Transverse colon (tissue), 4 donors: ENCODE data around the gene PLXDC2.

Experiments used
- POLR2A ChIP-seq: fragments of 450-650 bp; IDR thresholded peaks from one replicate; pipeline ENCODE4 v1.6.1; 2016; ENCODE audit warnings: antibody characterized with exemption, mild to moderate bottlenecking, moderate library complexity
- POLR2AphosphoS5 ChIP-seq, 3 donors: sonication (generic); formaldehyde crosslinking; IDR thresholded peaks; one replicate each; pipeline ENCODE4 v1.6.1; 2016; ENCODE audit warnings: antibody characterized with exemption in 3 of 3
- TF ChIP-seq, protein P1 (sequence below), 5 experiments: fragments of 200-600 bp in 3 of 5; fragments of 450-650 bp in 2 of 5; sonication (generic) in 3 of 5; IDR thresholded peaks; 1 replicate in 2 of 5; 2 replicates in 3 of 5; pipeline ENCODE4 v1.5.1; 2016 to 2017; ENCODE audit warnings: antibody characterized with exemption in 5 of 5, inconsistent platforms in 3 of 5, mild to moderate bottlenecking in 2 of 5, moderate library complexity in 1 of 5

DNA sequence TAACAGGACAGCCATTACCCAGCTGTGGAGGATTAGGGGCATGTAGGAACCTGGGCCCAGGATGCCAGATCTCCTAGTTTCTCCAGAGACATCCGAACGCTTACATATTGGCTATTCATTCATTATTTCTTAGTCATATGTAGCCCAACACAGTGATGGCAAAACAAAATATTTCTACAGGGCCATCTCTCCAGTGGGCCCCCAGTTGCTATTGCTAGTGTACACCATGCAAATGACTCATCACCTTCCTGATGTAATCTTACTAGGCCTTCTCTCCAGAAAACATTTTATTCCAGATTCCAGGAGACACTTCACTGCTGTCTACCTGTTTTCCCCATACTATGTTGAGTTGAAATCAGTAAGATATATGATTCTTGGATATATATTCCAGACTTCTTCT lies 201.7 kb downstream of the PLXDC2 start:
- TF ChIP-seq, protein P1, sequence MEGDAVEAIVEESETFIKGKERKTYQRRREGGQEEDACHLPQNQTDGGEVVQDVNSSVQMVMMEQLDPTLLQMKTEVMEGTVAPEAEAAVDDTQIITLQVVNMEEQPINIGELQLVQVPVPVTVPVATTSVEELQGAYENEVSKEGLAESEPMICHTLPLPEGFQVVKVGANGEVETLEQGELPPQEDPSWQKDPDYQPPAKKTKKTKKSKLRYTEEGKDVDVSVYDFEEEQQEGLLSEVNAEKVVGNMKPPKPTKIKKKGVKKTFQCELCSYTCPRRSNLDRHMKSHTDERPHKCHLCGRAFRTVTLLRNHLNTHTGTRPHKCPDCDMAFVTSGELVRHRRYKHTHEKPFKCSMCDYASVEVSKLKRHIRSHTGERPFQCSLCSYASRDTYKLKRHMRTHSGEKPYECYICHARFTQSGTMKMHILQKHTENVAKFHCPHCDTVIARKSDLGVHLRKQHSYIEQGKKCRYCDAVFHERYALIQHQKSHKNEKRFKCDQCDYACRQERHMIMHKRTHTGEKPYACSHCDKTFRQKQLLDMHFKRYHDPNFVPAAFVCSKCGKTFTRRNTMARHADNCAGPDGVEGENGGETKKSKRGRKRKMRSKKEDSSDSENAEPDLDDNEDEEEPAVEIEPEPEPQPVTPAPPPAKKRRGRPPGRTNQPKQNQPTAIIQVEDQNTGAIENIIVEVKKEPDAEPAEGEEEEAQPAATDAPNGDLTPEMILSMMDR (IDR thresholded peaks at IDR 0.05) = no peak
- TF ChIP-seq POLR2A = no peak
- no peak for TF ChIP-seq POLR2AphosphoS5 (IDR thresholded peaks at IDR 0.05)
